HG03175 (cell line): ENCODE data around the gene NTSR1.

Source experiments
- ATAC-seq: cut with Tn5 transposase; IDR thresholded peaks from one replicate; pipeline ENCODE4 v1.9.1; 2021; ENCODE audit warnings: mild to moderate bottlenecking, moderate library complexity; ENCODE audit not compliant: unreplicated experiment

NTSR1 gene

DNA sequence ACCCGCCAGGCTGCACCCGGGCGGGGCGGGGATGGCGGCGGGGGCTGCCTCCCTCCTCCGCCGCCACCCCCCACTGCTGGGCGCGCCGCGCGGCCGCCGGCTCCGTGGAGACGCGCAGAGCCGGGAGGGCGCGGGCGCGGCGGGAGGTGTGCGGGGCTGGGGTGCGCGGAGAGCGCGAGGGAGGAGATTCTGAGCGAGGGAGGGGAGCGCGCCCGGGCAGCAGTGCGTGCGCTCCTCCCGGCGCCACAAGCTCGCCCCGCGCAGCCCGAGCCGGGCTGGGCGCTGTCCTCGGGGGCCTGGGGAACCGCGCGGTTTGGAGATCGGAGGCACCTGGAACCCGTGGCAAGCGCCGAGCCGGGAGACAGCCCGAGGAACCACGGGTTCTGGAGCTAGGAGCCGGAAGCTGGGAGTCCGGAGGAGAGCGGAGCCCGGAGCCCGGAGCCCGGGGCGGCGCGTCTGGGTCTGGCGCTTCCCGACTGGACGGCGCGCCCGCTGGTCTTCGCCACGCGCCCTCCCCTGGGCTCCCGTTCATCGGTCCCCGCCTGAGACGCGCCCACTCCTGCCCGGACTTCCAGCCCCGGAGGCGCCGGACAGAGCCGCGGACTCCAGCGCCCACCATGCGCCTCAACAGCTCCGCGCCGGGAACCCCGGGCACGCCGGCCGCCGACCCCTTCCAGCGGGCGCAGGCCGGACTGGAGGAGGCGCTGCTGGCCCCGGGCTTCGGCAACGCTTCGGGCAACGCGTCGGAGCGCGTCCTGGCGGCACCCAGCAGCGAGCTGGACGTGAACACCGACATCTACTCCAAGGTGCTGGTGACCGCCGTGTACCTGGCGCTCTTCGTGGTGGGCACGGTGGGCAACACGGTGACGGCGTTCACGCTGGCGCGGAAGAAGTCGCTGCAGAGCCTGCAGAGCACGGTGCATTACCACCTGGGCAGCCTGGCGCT is at the start of gene NTSR1:
TSS of gene NTSR1 (plus strand) at position 246 of the 946 bp plus-strand sequence. CDS start at position 618, 372 bp downstream.
- ATAC-seq = no peak

DNA sequence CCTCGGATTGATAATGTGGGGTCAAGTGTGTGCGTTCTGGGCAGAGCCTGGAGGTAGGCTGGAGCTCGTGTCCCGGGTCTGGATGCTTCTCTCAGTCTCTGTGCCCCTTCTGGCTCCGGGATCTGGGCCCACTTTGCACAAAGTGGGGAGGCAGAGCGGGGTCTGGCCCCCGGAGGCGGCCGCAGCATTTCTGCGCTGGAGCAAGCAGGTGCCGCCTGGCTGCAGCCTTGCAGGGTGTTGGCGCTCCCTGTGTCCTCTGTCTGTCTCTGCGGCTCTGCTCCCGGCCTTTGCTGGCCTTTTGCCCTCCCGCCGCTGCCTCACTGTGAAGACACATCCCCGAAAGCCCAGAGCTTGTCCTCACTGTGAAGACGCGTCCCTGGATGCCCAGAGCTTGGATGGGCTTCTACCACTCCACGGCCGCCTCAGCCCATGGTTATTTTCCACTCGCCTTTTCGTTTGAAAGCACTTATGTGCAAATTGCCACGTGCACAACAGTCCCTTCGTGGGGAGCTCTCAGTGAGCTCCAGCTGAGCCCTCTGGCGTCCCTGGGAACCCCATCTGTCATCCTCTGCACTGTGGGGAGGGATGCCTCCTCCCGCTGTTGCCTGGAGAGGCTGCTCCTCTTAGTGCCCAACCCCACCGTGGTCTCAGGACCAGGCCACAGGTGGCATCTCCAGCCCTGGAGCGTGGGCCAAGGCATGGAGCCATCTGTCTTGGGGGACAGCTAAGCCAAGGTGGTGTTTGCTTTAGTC is 49.0 kb upstream of the NTSR1 start:
- ATAC-seq = no peak

DNA sequence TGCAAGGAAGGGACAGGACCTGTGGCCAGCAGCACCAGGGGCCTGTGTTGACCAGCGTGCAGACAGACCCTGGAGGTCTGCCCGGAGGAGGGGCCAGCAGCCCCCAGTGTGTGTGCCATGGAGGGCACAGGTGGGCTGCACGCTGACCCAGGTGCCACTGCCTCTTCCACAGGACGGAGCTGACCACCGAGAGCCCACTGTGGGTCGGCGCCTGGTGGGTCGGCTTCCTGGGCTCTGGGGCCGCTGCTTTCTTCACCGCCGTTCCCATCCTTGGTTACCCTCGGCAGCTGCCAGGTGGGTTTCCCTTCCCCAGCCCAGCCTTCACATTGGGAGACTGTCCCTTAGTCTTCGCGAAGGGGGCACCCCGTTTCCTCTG is 48.4 kb upstream of the NTSR1 start:
- no peak for ATAC-seq

DNA sequence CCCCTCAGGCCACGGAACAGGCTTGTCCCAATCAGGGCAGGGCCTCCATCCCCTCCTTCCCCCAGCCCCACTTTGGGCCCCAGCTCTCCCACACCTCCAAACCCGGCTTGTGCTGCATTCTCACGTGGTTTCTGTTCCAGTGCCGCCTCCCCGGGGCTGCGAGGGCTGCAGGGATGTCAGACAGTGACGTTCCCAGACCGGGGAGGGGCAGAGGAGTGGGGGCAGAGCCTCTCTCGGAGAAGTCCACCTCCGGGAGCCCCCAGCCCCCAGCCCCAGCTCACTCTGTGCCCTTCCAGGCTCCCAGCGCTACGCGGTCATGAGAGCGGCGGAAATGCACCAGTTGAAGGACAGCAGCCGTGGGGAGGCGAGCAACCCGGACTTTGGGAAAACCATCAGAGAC is 47.9 kb upstream of the NTSR1 start:
- no peak for ATAC-seq

DNA sequence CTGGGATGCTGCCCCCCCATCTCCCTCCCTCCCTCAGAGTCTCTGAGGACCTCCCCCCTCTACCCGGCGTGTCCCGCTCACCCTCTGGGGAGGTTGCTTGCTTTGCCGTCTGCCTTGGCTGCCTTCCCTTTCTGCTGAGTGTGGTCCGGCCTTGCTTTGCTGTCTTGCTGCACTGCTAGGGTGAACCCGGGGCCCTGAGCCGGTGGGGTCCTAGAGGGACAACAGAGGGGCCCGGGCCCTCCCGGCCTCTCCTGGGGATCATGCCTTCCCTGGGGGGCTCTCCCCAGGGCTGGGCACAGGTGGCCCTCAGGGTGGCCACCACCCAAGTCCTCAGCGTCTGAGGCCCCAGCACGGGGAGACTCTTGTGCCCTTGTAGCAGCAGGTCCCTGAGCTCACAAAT is 47.0 kb upstream of the NTSR1 start:
- ATAC-seq = no peak

DNA sequence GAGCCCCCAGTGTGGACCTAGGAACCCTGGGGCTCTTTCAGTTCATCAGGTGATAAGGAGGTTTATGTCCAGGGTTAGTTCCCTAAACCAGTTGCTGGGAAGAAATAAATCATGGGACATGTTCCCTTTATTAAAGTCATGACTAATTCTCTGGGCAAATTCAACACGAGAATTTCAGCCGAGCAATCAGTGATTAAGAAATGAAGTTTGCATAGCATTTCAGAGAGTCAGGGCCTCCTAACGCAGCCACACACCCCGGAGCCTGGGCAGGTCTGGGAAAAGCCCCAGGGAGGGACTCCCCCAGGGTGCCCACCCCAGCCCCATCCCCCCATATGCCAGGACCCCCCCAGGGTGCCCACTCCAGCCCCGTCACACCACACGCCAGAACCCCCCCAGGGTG is 46.2 kb upstream of the NTSR1 start:
- no peak for ATAC-seq

DNA sequence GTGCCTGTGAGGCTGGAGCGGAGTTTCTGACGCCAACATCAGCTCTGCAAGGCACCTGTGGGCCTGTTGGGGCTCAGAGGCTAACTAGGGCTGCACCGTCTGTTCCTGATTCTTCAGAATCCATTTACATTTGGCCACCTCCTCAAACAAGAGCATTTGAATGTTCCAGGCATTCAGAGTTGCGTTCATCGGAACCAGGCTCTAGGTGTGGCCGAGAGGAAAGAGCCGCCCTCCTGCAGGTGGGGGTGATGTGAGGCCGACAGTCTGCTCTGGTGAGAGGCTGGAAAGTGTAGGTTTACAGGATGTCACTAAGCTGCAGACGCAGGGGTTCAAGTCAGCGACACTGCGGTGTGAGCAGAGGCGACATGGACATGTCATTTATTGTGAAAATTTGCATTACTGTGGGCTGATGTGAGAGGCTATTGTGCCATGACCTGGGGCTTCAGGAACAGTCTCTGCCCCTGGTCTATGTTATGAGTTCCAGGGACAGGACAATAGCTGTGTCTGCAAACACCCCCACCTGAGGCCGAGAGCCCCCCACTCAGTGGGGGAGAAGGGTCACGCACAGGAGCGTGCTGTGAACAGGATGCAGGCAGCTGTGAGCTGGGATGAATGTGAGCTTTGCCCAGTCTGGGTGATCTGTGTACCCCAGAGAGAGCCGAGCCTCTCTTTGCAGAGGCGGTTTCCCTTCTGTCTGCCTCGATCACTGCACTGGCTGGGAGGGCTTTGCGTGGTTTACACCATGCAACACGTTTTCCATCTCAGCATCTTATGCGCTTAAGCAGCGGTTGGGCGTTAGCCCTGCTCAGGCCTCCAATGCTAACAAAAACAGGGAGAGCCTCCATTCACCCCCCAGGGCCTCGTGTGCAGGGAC is 45.3 kb upstream of the NTSR1 start:
- no peak for ATAC-seq

DNA sequence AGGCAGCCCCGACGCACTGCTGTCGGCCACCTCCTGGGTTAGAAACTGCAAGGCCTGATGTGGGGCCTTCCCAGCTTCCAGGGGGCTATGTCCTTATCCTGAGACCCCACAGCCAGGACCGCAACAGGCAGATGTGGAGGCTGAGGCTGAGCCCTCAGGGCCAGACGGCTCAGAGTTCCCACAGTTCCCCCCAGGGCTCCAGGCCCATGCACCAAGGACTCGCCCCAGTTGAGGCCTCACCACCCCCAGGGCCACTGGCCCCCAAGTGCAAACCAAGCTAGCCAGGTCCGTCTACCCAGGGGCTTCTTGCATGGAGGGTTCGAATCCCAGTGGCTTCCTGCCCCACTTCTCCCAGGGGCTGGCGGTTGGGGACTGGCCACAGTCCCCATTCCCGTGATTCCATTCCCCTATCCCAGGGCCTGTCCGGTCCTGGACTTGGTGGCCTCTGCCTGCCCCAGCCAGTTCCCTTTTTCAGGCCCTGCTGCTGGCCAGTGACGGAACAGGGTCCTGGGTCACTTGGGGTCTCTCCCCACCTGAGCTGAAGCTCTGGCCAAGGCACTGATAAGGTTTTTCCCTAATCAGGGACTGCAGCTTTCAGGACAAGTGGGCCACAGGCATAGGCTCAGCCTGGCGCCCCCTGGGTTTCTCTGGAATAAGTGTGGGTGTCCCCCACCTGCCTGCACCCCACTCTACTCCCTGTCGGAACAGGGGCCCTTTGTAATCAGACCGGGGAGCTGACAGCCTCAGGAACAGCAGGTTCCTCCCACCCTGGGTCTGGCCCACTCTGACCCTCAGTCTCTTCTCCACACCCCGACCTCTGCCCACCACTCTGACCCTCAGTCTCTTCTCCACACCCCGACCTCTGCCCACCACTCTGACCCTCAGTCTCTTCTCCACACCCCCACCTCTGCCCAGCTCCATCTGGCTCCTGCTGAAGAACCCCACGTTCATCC is 44.3 kb upstream of the NTSR1 start:
- ATAC-seq = no peak

DNA sequence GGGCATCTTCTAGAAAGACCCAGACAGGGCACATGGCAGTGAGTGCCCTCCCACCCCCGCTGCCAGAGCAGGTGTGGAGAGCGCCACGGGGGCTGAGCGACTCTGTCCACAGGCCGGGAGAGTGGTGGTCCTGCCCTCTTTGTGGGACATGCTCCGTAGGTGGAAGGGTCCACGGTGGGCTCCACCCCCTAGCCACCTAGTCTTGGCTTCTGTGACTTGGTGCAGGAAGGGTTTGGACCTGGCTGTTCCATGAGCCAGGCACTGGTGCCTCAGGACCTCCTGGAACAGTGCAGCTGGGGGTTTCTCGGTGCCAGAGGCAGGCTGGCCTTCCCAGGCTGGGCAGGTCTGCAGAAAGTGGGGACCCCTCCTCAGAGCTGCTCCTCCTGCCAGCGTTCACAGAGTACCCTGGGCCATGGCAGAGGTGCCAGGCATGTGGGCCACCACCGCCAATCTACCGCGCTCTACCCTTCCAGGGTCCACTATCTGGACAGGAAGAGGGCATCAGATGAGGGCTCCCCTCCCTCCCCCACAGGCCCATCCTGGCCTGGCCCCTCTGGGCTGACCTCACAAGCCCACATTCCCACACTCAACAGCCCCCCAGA is 43.4 kb upstream of the NTSR1 start:
- no peak for ATAC-seq

DNA sequence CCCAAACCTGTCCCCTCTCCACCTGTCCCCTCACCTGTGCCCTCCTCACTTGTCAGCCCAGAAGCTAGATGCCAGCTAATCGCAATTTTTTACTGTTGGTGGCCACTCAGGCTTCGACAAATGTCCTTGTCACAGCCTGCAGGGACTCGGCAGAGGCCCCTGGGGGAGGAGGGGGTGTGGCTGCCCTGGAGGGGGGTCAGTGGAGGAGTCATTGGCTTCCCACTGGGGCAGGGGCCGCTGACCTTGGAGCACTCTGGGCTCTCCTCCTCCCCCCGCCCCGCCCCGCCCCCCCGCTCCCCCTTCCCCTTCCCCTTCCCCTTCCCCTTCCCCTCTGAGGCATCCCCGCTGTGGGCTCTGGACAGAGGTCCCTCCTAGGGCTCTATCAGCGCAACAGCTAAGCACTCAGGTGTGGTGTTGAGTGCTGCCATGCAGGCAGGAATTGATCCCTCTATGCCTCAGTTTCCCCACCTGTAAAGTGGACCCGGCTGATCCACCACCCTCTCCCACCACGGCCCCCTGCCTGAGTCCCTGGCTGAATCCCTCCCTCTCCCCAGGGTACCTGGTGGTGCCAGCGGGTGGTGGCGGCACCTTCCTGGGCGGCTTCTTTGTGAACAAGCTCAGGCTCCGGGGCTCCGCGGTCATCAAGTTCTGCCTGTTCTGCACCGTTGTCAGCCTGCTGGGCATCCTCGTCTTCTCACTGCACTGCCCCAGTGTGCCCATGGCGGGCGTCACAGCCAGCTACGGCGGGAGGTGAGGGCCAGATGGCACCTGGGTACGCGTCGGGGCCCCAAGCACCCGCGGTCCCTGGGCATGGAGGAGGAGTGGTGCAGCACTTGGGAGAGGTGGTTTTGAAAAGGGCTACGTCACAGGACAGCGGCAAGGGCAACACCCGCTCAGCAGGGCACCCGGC is 42.6 kb upstream of the NTSR1 start:
- no peak for ATAC-seq

DNA sequence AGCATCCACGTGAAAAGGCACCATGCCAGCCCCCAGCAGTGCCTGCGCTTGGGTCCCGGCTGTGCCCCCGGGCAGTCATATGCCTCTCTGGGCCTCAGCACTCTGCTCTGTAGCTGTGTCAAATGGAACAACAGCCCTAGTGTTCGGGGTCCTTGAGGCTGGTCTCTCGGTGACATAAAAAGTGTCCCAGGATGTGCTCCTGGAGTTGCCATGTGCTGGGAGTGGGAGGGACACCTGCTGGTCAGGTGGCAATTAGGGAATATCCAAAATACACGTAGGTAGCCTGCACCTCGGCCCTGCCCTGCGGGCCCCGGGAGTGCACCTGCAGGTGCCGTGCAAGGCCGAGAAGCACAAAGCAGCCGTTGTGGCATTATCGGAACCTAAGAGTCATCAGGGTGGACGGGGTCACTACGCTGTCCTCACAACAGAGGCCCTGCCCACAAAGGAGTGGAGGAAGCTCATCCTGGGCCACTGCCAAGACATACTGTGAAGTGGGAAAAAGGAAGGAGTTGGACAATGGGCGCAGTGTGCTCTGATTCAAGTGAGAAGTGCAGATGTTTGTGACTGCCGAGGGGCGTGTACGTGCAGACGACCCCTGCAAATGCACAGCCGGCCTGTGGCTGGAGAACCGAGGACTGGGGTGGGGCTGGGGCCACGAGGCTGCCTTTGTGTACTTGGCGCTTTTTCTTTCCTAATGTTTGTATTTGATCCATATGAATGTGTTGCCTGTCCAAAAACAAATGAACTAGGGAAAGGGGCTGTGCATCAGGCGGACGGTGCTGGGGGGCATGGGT is 41.7 kb upstream of the NTSR1 start:
- ATAC-seq = no peak

DNA sequence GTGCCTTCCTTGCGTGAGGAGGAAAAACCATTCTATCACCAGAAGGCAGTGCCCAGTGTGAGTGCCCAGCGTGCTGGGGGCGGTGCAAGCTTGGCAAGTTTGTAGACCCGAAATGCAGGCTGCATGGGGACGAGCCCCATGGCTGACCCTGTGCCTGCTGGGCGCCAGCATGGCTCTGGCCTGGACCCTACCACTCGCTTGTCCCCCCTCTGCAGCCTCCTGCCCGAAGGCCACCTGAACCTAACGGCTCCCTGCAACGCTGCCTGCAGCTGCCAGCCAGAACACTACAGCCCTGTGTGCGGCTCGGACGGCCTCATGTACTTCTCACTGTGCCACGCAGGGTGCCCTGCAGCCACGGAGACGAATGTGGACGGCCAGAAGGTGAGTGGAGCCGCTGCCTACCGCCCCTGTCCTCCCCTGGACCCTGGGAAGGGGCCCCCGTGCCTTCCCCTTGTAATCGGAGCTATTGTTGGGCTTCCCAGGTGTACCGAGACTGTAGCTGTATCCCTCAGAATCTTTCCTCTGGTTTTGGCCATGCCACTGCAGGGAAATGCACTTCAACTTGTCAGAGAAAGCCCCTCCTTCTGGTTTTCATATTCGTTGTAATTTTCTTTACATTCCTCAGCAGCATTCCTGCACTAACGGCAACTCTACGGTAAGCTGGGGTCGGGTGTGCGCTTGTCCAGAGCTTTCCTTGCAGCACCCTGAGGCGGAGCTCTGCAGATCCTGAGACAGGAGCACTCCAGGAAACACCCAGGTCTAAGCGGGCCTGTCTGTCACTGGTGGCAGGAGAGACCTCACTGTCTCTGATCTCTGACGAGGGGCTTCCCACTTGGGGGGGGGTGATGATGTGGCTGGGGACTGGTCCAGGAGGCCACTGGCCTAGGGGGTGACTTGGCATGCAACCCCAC is 40.9 kb upstream of the NTSR1 start:
- no peak for ATAC-seq

DNA sequence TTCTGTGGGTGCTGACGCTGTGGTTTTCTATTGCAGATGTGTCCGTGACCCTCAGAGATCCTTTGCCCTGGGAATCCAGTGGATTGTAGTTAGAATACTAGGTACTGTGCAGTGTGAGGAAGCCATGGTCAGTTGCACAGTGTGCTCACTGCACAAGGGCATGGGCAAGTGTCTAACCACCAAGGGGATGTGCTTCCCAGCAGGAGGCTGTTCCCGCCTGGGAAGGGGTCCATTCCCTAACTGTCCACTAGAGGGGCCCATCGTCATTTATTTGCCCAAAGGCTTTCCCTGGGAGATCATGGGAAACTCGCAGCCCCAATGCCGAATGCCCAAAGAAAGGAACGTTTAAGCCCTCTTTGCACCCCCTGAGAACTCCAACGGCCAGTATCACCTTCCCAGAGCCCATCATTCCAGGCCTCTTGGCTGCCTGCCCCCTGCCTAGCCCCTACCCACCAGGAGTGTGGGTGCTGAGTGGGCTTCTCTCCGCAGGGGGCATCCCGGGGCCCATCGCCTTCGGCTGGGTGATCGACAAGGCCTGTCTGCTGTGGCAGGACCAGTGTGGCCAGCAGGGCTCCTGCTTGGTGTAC is 40.1 kb upstream of the NTSR1 start:
- no peak for ATAC-seq

DNA sequence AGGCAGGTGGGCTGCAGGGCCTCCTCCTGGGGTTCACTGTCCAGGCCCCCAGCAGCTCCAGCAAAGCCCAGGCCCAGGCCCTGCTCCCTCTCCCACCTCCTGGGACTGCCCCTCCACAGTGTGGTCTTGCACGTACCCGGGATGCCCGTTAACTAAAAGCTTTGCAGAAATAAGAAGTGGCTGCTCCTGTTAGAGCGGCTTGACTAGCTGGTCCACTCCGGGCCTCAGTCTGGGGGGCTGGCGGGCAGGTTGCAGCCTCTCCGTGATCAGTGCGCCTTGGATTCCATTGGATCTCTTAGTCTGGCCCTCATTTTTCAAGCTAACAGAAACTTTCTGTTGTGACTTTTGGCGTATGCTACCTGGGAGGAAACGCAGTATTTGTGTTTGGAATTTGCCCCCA is 39.4 kb upstream of the NTSR1 start:
- no peak for ATAC-seq

DNA sequence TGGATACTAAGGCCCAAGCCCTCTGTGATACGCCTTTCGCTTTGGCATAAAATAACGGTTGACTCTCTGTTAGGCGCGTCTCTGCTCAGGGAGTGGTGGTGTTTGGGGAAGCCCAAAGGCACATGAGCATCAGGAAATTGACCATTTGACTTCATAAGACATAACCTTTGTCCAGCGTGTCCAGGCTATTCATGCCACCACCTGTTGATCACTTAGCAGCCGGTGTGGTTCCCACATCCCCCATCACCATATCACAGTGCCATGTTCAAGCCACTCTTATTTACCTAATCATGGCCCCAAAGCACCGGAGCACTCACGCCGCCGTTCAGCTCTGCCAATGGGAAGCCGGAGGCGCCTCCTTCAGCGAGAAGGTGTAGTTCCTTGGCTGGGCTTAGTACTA is 38.5 kb upstream of the NTSR1 start:
- no peak for ATAC-seq

DNA sequence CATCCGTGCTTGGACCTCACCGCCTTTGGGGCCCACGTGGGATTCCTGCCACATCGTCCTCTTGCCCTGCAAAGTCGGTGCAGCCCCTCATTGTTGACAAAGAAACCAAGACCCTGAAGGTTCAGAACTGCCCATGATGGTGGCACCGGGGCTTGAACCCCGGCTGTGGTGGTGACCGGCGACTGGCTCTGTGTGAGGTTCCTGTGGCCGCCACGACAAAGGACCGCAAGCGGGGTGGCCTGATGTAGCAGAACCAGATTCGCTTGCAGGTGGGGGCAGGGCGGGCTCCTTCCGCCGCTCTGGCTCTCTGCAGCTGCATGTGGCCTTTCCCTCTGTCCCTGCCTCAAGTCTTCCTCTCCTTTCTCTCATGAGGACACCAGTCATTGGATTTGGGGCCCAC is 37.6 kb upstream of the NTSR1 start:
- no peak for ATAC-seq
